Stimulated activated CD4-positive, alpha-beta T cell treated with anti-CD3 and anti-CD28 coated beads, Interleukin-12 subunit alpha, Interleukin-12 subunit beta, amount 100 ng/mL, for 4 hours (primary cell): ENCODE data around the gene FNIP1.
"Not testable (repeated sequence)": the region's sequence is repeated elsewhere in the genome, so short reads cannot be mapped to it uniquely, and the experiment has no call there.

Experiments
- DNase-seq: peaks from one replicate; pipeline ENCODE4 v3.0.0-alpha.2; 2020

Gene FNIP1

GRCh38 chr5:131796793-131797693 lies at the start of gene FNIP1:
Gene FNIP1, minus strand, starts transcription at chr5:131797017. Its CDS starts 96 bp downstream, at chr5:131796921.
- peak; percentile 98 for DNase-seq

GRCh38 chr5:131846536-131846935 lies 49.7 kb upstream of the FNIP1 start:
- no peak for DNase-seq

DNA sequence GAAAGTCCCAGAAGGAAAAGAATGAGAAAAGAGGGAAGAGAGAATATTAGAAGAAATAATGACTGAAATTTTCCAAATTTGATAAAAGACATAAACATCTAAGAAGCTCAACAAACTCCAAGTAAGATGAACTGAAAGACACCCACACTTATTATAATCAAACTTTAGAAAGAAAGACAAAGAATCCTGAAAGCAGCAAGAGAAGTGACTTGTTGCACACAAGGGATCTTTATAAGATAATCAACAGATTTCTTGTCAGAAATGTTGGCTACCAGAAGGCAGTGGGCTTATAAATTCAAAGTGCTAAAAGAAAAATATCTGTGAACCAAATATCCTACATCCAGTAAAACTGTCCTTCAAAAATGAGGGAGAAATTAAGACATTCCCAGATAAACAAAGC lies 49.0 kb upstream of the FNIP1 start:
- no peak for DNase-seq

- DNase-seq, result not testable (repeated sequence)
Measured at GRCh38 chr5:131842971-131843370, 46.2 kb upstream of the FNIP1 start.

DNA sequence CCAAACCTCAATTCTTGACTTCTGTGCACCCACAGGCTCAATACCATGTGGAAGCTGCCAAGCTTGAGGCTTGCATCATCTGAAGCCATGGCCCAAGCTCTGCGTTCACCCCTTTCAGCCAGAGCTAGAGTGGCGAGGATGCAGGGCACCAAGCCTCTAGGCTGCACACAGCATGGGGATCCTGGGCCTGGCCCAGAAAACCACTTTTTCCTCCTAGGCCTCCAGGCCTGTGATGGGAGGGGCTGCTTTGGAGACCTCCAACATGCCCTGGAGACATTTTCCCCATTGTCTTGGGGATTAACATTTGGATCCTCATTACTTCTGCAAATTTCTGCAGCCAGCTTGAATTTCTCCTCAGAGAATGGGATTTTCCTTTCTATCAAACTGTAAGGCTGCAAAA lies 35.9 kb upstream of the FNIP1 start:
- DNase-seq, result not testable (repeated sequence)

GRCh38 chr5:131825404-131826013 lies 28.7 kb upstream of the FNIP1 start:
- DNase-seq, result no peak

GRCh38 chr5:131824631-131825030 lies 27.8 kb upstream of the FNIP1 start:
- DNase-seq, result no peak

DNA sequence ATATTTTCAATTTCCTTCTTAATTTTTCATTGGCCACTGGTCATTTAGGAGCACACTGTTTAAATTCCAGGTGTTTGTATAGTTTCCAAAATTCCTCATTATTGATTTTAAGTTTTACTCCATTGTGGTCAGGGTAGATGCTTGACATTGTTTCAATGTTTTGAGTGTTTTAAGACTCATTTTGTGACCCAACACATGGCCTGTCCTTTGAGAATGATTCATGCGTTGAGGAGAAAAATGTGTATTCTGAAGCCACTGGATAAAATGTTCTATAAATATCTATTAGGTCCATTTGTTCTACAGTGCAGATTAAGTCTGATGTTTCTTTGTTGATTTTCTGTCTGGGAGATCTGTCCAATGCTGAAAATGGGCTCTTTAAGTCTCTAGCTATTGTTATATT lies 24.4 kb upstream of the FNIP1 start:
- DNase-seq, result no peak

DNA sequence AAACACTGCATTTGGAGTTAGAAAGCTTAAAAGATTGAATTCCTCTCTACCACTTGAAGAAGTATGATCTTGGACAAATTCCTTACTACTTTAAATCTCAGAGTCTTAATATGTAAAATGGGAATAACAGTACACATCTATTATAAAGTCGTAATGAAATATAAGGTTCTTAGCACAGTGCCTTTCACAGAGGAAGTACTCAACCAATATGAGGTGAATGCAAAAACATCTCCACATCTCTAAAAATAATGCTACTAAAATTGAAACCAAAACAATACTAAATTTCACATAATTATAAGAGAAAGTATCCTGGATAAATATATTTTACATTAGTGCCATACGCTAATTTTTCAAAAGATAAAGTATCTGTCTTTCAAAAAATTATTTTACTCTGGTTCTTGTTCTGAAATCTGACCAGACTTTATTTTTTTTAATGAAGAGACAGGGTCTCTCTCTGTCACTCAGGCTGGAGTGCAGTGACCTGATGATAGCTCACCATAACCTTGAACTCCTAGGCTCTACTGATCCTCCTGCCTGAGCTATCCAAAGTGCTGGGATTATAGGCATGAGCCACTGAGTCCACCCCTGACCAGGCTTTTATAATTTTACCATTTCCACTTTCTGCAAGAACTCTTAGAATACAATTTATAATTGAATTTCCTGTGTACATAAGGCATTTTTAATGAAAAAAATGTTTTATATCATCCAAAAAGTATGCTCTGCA lies 21.3 kb upstream of the FNIP1 start:
- DNase-seq, result no peak

GRCh38 chr5:131814990-131815389 lies 18.2 kb upstream of the FNIP1 start:
- no peak for DNase-seq

DNA sequence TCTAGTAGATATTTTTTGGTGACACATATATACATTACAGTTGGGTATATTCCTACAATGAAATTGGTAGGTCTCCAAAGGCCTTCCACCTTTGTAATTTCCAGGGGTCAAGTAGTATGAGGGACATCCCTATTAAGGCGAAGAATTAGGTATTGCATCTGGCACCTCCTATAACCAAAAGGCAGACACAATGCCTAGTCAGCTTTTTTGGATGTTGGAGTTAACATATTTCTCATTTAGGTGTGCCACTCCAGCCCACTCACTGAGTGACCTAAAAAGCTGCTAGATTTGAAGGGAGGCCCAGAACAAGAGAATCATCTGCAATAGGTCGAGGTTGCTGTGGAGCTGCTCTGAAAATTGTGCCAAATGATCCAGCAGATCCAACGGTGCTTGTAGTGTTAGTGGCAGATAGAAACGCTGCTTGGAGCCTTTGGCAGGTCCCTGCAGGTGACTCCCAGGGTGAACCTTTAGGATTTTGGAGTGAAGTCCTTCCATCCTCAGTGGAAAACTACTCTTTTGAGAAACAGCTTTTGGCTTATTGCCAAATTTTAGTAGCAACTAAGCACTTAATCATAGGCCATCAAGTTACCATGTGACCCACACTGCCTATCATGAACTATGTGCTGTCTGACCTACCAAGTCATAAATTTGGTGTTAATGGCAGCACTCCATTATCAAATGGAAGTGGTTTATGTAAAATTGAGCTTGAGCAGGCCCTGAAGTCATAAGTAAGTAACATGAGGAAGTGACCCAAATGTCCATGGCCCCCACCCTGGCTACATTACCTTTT lies 15.7 kb upstream of the FNIP1 start:
- no peak for DNase-seq

- DNase-seq, result no peak
Measured at GRCh38 chr5:131810510-131811249, 13.9 kb upstream of the FNIP1 start.

GRCh38 chr5:131795879-131796792 lies 681 bp downstream of the FNIP1 start:
- peak; percentile 27 for DNase-seq

GRCh38 chr5:131795228-131795627 lies 1.6 kb downstream of the FNIP1 start:
- DNase-seq, result no peak

DNA sequence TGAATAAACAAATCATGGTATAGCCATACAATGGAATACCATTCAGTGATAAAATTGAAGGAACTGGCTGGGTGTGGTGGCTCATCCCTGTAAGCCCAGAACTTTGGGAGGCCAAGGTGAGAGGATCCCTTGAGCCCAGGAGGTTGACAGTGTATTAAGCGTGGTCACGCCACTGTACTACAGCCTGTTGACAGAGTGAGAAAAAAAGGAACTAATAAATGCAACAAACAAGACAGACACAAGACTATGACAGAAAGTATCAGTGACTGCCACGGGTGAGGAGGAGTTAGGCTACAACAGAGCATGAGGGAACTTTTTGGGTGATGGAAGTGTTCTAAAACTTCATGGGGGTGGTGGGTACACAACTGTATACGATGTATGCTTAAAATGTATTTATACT lies 2.2 kb downstream of the FNIP1 start:
- no peak for DNase-seq

DNA sequence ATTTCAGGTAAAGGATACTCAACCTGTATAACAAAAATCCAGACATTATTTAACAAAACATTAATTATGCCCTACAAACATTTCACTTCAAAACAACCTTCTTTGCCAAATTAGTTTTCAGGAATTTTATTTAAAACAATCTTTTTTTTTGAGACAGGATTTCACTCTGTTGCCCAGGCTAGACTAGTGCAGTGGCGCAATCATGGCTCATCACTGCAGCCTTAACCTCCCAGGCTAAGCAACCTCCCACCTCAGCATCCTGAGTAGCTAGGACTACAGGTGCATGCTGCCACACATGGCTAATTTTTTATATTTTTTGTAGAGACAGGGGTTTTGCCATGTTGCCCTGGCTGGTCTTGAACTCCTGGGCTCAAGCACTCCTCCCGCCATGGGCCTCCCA lies 3.9 kb downstream of the FNIP1 start:
- DNase-seq, result no peak

DNA sequence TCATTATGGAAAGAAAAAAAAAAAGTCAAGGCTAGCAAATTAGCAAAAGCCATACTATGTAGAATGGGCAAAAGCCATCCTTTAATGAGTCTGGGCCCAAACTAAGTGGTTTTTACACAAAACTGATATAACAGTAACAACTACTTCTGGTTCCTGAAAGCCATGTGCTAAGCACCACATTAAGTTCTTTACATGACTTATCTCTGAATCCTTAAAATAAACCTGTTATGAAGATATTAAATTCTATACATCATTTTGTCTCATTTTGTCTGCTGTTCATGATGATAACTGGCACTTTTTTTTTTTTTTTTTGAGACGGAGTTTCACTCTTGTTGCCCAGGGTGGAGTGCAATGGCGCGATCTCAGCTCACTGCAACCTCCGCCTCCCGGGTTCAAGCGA lies 5.0 kb downstream of the FNIP1 start:
- no peak for DNase-seq

DNA sequence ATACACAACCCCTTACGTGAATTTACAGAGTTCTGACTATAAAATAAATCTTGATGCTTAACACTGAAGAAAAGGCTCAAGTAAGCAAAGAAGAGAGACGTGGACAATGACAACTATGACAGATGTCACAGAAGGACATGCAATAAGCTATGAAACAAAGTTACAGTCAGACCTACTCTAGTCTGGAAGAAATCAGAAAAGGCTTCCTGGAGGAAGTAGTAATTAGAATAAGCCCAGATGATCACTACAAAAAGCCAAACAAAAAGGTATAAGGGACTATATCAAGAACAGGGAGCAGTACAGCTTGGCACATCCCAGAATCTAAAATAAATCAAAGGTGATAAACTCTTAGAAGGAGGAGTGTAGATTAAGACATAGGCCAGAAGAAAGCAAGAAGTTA lies 6.3 kb downstream of the FNIP1 start:
- no peak for DNase-seq

DNA sequence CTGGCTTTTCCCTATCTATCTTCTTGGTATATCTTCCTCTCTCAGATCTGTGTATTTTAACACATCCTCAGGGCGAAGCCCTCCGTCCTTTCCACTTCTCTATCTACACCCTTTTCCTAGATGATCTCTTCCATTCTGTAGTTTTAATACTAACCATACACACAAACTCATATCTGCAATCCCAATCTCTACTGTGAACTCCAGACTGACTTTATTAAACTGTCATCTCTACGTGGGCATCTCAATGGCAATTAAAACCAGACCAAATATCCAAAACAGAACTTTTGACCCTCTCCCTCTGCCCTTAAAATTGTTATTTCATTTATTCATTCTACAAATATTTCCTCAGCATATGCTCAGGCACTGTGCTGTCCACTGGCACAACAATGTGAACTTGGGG lies 7.1 kb downstream of the FNIP1 start:
- DNase-seq, result no peak

DNA sequence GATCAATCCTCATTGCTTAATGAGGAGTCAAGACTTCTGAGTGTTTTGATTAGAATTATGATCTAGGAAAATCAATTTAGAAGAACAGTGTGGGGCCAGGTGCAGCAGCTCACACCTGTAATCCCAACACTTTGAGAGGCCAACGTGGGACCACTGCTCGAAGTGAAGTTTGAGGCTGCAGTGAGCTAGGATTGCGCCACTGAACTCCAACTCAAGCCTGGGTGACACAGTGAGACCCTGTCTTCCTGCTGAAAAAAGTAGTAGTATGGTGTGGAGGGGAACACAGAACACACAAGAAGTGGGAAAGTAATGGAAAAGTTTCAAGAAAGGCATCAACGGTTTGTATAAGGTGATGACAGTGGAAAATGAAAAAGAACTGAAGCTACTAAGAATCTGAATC lies 9.1 kb downstream of the FNIP1 start:
- DNase-seq, result no peak
